ENCODE results near the gene SBF2.

The SBF2 gene

DNA sequence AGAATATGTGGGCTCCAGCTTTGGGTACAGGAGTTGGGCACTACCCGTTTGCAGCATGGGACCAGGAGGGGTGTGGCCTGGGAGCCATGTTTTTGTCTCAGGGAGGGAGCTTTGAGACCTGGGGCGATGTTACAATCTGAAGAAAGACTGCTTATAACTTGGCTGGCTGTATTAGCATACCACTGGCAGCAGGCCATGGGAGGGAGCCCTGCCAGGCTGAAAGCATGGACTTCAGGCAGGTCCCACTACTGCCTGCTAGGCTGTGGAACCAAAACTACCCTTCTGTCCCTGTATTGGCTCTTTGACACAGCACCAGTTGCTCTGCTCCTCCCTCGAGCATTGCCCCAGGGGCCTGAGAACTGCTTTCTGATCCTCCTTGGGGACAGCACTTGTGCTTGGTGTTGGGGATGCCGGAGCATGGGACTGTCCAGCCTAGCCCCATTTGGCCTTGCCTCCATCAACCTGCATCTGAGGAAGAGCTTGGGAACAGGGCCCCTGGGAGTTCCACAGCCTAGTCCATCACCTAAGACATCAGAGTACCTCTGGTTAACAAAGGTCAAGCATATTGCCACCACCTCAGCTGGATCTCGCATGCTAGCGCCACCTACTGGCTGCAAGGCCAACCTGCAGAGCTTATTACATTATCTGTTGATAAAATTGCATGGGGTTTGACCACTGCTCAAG lies 217.4 kb downstream of the SBF2 start:
- in situ Hi-C loops (cut with MboI; ENCODE audit: low sequenced_read_pairs, unreplicated experiment) = no loop called here
- TF ChIP-seq, protein P1, sequence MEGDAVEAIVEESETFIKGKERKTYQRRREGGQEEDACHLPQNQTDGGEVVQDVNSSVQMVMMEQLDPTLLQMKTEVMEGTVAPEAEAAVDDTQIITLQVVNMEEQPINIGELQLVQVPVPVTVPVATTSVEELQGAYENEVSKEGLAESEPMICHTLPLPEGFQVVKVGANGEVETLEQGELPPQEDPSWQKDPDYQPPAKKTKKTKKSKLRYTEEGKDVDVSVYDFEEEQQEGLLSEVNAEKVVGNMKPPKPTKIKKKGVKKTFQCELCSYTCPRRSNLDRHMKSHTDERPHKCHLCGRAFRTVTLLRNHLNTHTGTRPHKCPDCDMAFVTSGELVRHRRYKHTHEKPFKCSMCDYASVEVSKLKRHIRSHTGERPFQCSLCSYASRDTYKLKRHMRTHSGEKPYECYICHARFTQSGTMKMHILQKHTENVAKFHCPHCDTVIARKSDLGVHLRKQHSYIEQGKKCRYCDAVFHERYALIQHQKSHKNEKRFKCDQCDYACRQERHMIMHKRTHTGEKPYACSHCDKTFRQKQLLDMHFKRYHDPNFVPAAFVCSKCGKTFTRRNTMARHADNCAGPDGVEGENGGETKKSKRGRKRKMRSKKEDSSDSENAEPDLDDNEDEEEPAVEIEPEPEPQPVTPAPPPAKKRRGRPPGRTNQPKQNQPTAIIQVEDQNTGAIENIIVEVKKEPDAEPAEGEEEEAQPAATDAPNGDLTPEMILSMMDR (IDR thresholded peaks at IDR 0.05; ENCODE audit: borderline replicate concordance, control extremely low read depth, extremely low read depth, insufficient read depth, missing control alignments) = peak; percentile 64
- DNase-seq (ENCODE audit: low spot score) = peak; percentile 46

DNA sequence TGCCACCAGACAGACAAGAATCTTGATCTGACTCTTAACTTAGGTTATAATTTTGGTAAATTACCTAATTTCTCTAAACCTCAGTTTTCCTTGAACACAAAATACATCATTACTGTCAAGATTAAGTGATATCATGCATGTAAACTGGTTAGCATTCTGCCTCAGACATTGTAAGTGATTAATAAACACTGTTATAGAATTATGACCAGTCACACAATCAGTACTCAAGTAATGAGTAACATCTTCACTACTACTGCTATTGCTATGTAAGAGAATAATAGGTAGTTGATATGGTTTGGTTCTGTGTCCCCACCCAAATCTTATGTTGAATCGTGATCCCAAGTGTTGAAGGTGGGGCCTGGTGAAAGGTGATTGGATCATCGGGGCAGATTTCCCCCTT lies 218.9 kb downstream of the SBF2 start:
- TF ChIP-seq, protein P1 (IDR thresholded peaks at IDR 0.05; ENCODE audit: borderline replicate concordance, control extremely low read depth, extremely low read depth, insufficient read depth, missing control alignments) = no peak
- DNase-seq (ENCODE audit: low spot score) = no peak
- in situ Hi-C loops (cut with MboI; ENCODE audit: low sequenced_read_pairs, unreplicated experiment) = no loop called here

DNA sequence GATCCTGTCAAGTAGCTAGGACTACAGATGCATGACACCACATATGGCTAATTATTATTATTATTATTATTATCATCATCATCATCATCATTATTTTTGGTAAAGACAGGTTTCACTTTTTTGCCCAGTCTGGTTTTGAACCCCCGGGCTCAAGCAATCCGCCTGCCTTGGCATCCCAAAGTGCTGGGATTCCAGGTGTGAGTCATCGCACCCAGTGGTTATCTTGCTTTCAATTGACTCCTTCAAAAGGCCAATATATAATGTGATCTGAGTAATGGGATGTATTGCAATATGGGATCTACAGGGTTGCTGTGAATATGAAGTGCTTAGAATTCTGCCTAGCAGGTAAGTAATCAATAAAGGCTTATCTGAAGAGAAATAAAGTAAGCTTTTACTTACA lies 221.2 kb downstream of the SBF2 start:
- no peak for DNase-seq (ENCODE audit: low spot score)
- TF ChIP-seq, protein P1 (IDR thresholded peaks at IDR 0.05; ENCODE audit: borderline replicate concordance, control extremely low read depth, extremely low read depth, insufficient read depth, missing control alignments) = no peak
- in situ Hi-C loops (cut with MboI; ENCODE audit: low sequenced_read_pairs, unreplicated experiment) = no loop called here

DNA sequence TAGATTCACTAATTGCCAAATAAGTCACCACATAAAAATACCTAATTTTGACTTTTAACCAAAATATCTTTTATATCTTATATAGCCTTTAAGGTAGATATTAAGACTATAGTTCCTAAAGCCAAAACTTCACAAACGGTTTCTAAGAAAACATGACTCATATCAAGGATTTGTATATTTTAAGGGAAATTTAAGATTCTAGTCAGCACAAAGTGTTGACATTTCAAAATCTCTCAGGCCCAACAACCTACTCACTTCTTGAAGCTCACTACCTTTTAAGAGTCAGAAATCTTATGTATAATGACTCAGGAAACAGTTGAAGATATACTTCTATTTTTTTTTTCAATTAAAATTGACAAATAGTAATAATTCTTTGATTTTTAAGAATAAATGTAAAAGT lies 221.9 kb downstream of the SBF2 start:
- in situ Hi-C loops (cut with MboI; ENCODE audit: low sequenced_read_pairs, unreplicated experiment) = no loop called here
- TF ChIP-seq, protein P1 (IDR thresholded peaks at IDR 0.05; ENCODE audit: borderline replicate concordance, control extremely low read depth, extremely low read depth, insufficient read depth, missing control alignments) = no peak
- DNase-seq (ENCODE audit: low spot score) = no peak

DNA sequence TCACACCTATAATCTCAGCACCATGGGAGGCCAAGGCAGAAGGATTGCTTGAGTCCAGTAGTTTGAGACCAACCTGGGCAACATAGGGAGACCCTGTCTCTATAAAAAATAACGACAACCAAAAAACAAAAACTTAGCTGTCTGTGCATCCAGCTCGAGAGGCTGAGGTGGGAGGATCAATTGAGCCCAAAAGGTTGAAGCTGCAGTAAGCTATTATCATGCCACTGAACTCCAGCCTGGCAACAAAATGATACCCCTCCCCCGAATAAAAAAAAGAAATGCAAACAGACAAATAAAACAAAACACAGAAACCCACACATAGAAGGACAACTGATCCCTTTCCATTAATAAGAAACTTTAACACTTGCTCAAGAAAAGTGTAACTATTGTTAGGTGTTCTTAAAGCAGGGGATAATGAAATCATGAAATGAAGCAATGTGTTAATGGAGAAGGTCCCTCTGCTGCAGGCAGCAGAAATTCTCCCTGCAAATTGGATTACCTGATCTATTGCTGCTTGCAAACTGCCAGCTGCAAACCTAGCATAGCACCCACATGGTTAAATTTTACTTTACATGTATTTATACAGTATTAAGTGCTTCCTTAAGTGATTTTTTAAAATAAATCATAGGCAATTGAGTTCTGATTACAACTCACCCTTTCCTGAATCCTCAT lies 226.3 kb downstream of the SBF2 start:
- TF ChIP-seq, protein P1 (IDR thresholded peaks at IDR 0.05; ENCODE audit: borderline replicate concordance, control extremely low read depth, extremely low read depth, insufficient read depth, missing control alignments) = no peak

DNA sequence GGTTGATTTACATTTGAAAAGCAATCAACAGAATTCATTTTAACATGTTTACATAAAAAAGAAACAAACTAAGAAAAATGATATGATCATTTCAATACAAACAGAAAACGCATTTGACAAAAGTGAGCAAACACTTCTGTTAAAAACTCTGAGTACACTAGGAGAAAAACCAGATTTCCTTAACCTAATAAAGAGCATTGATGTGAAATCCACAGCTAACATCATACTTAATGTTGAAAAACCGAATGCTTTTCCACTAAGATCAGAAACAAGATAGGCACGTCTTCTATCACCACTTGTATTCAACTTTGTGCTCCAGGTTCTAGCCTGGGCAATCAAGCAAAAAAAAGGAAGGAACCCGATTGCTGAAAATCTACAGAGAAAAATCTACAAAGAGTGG lies 227.6 kb downstream of the SBF2 start:
- TF ChIP-seq, protein P1 (IDR thresholded peaks at IDR 0.05; ENCODE audit: borderline replicate concordance, control extremely low read depth, extremely low read depth, insufficient read depth, missing control alignments) = no peak
- in situ Hi-C loops (cut with MboI; ENCODE audit: low sequenced_read_pairs, unreplicated experiment) = no loop called here
- no peak for DNase-seq (ENCODE audit: low spot score)

More for the DNA sequence above, 226.3 kb downstream of the SBF2 start:
- no peak for DNase-seq (ENCODE audit: low spot score)
- in situ Hi-C loops (cut with MboI; ENCODE audit: low sequenced_read_pairs, unreplicated experiment) = no loop called here
